Measurements from ENCODE around the gene DPP8.
"Not testable (repeated sequence)": the region's sequence is repeated elsewhere in the genome, so short reads cannot be mapped to it uniquely, and the experiment has no call there.

Gene DPP8

GRCh38 chr15:65400760-65401610 lies 116.5 kb downstream of the DPP8 start:
- peak; percentile 86 for DNase-seq (ENCODE audit: low spot score)
- peak; percentile 72 for TF ChIP-seq CTCF (IDR thresholded peaks at IDR 0.05; ENCODE audit: extremely low read depth, missing control alignments)

- no peak for DNase-seq (ENCODE audit: low spot score)
- no peak for TF ChIP-seq CTCF (IDR thresholded peaks at IDR 0.05; ENCODE audit: extremely low read depth, missing control alignments)
Measured at GRCh38 chr15:65399997-65400396, 117.5 kb downstream of the DPP8 start.

GRCh38 chr15:65399001-65399706 lies 118.3 kb downstream of the DPP8 start:
- DNase-seq (ENCODE audit: low spot score): no peak
- no peak for TF ChIP-seq CTCF (IDR thresholded peaks at IDR 0.05; ENCODE audit: extremely low read depth, missing control alignments)

GRCh38 chr15:65398486-65398885 lies 119.0 kb downstream of the DPP8 start:
- not testable (repeated sequence) for DNase-seq (ENCODE audit: low spot score)

- no peak for DNase-seq (ENCODE audit: low spot score)
- TF ChIP-seq CTCF (IDR thresholded peaks at IDR 0.05; ENCODE audit: extremely low read depth, missing control alignments): no peak
Measured at GRCh38 chr15:65396965-65397317, 120.5 kb downstream of the DPP8 start.

- TF ChIP-seq CTCF (IDR thresholded peaks at IDR 0.05; ENCODE audit: extremely low read depth, missing control alignments): no peak
- no peak for DNase-seq (ENCODE audit: low spot score)
Measured at GRCh38 chr15:65396283-65396964, 121.1 kb downstream of the DPP8 start.

- TF ChIP-seq CTCF (IDR thresholded peaks at IDR 0.05; ENCODE audit: extremely low read depth, missing control alignments): no peak
- DNase-seq (ENCODE audit: low spot score): no peak
Measured at GRCh38 chr15:65395567-65396202, 121.8 kb downstream of the DPP8 start.

Data from GM20000 (cell line).